H1 (cell line): ENCODE data around the gene GSTM2. TPM values are rescaled to one million over a fixed set of nuclear protein-coding genes. Genes with fewer than 3 reads are reported as not detected.

ENCODE experiments used
- BCL11A ChIP-seq, 2 experiments: IDR thresholded peaks; one replicate each; pipeline ENCODE4 v1.6.1; 2011; ENCODE audit warnings: low read depth in 2 of 2, low read length in 2 of 2, mild to moderate bottlenecking in 2 of 2
- CBX8 ChIP-seq: fragments of 300-800, 300-1000 bp; sonication (generic); IDR thresholded peaks from 2 replicates; pipeline ENCODE4 v1.7.1; 2016; ENCODE audit warnings: low read depth, low read length, borderline replicate concordance
- FOSL1 ChIP-seq: IDR thresholded peaks from 2 replicates; pipeline ENCODE4 v1.6.1; 2011; ENCODE audit warnings: mild to moderate bottlenecking, low read depth, low read length, moderate library complexity; ENCODE audit not compliant: insufficient read depth
- GTF2F1 ChIP-seq: IDR thresholded peaks from 2 replicates; pipeline ENCODE4 v1.6.1; 2012; ENCODE audit warnings: low read depth, low read length, improper control_type of control experiment, borderline replicate concordance
- NANOG ChIP-seq: IDR thresholded peaks from 2 replicates; pipeline ENCODE4 v1.6.1; 2011; ENCODE audit warnings: low read length, low read depth, mild to moderate bottlenecking, inconsistent platforms; ENCODE audit not compliant: insufficient read depth, poor library complexity, severe bottlenecking
- PHF8 ChIP-seq: fragments of 200-600 bp; sonication (generic); conservative IDR thresholded peaks from 2 replicates; pipeline ENCODE4 v1.7.1; 2012; ENCODE audit warnings: low read depth, mild to moderate bottlenecking, inconsistent platforms, low read length, moderate library complexity
- RAD21 ChIP-seq, 2 experiments: IDR thresholded peaks in 1 of 2; conservative IDR thresholded peaks in 1 of 2; 2 replicates each; pipeline ENCODE4 v1.6.1; 2011; ENCODE audit warnings: low read depth in 2 of 2, low read length in 2 of 2, improper control_type of control experiment in 1 of 2, inconsistent platforms in 1 of 2, mild to moderate bottlenecking in 1 of 2, moderate library complexity in 1 of 2
- RBBP5 ChIP-seq: IDR thresholded peaks from 2 replicates; pipeline ENCODE4 v1.7.1; 2012; ENCODE audit warnings: low read depth, mild to moderate bottlenecking, inconsistent platforms, low read length, moderate library complexity, borderline replicate concordance
- RNF2 ChIP-seq: fragments of 200-900, 300-1000 bp; sonication (generic); IDR thresholded peaks from 2 replicates; pipeline ENCODE4 v1.7.1; 2016; ENCODE audit warnings: borderline replicate concordance, low read depth, mild to moderate bottlenecking, antibody characterized with exemption, low read length; ENCODE audit not compliant: poor library complexity, severe bottlenecking; ENCODE audit errors: missing control alignments
- SAP30 ChIP-seq: fragments of 300-600 bp; sonication (generic); IDR thresholded peaks from 2 replicates; pipeline ENCODE4 v1.7.1; 2012; ENCODE audit warnings: low read length, moderate library complexity, mild to moderate bottlenecking, inconsistent platforms; ENCODE audit not compliant: insufficient read depth, insufficient replicate concordance
- TAF7 ChIP-seq: optimal IDR thresholded peaks from 2 replicates; pipeline ENCODE3; 2011; ENCODE audit warnings: low read depth, mild to moderate bottlenecking, inconsistent platforms, low read length, moderate library complexity, borderline replicate concordance
- TCF12 ChIP-seq: IDR thresholded peaks from 2 replicates; pipeline ENCODE4 v1.6.1; 2011; ENCODE audit warnings: low read depth, mild to moderate bottlenecking, low read length
- TEAD4 ChIP-seq: IDR thresholded peaks from 2 replicates; pipeline ENCODE4 v1.6.1; 2012; ENCODE audit warnings: low read depth, low read length, inconsistent platforms, mixed read lengths
- polyA plus RNA-seq, 7 experiments: library from polyadenylated mRNA; depleted of rRNA in 3 of 7; stranded (reverse) in 5 of 7; unstranded in 2 of 7; fragments of >200 nt in 5 of 7; fragments of 200-250 nt in 2 of 7; gene quantifications; 1 replicate in 5 of 7; 2 replicates in 1 of 7; 4 replicates in 1 of 7; pipeline versions ENCODE4 v1.2.1 to v1.2.3, GENCODE V29; 2011 to 2013; ENCODE audit warnings: missing spikeins in 2 of 7, mixed read lengths in 2 of 7
- total RNA-seq: library from RNA; stranded (reverse); fragmentation: NEBNext Ultra II Directional; extraction: Animal tissue kit (Norgen Biotek cat#: 25700); gene quantifications from 2 replicates; pipeline ENCODE4 v1.2.1, GENCODE V29; 2021
- TF ChIP-seq, protein P1 (sequence below): IDR thresholded peaks from 2 replicates; pipeline ENCODE4 v1.6.1; 2011; ENCODE audit warnings: low read depth, mild to moderate bottlenecking, low read length; ENCODE audit not compliant: insufficient read depth

Gene GSTM2
- total and polyA plus RNA-seq, 2 of the 8 experiments (the other 6 are each of a cell fraction or from before 2014, with no cell fraction given) = 9.6 to 23.1 TPM

- TF ChIP-seq PHF8 (no peak), RBBP5 (no peak), TCF12 (no peak), FOSL1 (no peak), TEAD4 (no peak), NANOG (no peak), GTF2F1 (no peak), SAP30 (no peak), CBX8 (no peak), BCL11A (IDR thresholded peaks at IDR 0.05; ENCODE audit: low read depth in 2 of 2, low read length in 2 of 2) (no peak), TAF7 (no peak), RNF2 (no peak), RAD21 (IDR thresholded peaks at IDR 0.05 in 1 of 2, conservative IDR thresholded peaks at IDR 0.05 in 1 of 2; ENCODE audit: low read depth in 2 of 2, low read length in 2 of 2) (peak; percentile 89 to 92)
- TF ChIP-seq, protein P1, sequence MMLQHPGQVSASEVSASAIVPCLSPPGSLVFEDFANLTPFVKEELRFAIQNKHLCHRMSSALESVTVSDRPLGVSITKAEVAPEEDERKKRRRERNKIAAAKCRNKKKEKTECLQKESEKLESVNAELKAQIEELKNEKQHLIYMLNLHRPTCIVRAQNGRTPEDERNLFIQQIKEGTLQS = no peak
Measured at GRCh38 chr1:109643385-109644230, 24.2 kb upstream of the GSTM2 start (continued).
